ENCODE results near the gene PRSS57. TPM values are rescaled to one million over a fixed set of nuclear protein-coding genes. Genes with fewer than 3 reads are reported as not detected.

PRSS57 gene
- total and polyA plus RNA-seq, 2 of the 8 experiments (the other 6 are each of a cell fraction or from before 2014, with no cell fraction given), result not detected

DNA sequence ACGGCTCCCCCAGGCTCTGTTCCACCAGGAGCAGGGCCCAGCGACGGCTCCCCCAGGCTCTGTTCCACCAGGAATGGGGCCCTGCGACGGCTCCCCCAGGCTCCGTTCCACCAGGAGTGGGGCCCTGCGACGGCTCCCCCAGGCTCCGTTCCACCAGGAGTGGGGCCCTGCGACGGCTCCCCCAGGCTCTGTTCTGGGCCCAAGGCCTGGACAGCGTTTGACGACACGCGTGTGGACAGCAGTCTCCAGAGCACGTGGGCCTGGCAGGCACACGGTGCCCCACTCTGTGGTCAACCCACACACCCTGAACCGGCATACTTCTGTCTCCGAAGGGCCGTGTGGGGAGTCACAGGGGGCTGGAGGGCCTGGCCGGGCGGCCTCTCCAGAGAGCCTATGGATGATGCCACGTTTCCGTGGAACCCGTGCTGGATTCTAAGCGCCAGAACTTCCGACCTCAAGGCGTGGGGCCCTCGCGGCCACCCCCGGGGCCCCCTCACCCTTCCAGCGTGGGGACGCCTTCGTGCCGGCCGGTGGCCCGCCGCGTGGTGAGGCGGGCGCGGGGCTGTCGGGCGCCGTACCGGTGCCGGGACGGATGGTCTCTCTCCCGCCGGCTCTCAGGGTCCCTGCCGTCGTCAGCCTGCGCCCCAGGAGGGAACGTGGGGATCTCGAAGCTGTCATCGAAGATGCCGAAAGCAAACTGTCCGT is 44.0 kb downstream of the PRSS57 start:
- Histone ChIP-seq H4K91ac (replicated peaks; ENCODE audit: insufficient read length, low read length) (no peak overlapping the region), H2BK12ac (ENCODE audit: low read depth, low read length) (no peak overlapping the region), H3K4me1 (replicated peaks in 1 of 4; ENCODE audit: control insufficient read depth in 3 of 4, insufficient read depth in 4 of 4, low read length in 3 of 4) (no peaks in the 10 kb centered on the region), H3K79me2 (ENCODE audit: control insufficient read depth in 1 of 2, insufficient read depth in 2 of 2, low read length in 2 of 2) (peaks cover 14 to 41% of the 10 kb centered on the region in 2 experiments), H3K79me1 (ENCODE audit: low read depth, low read length) (peaks cover 13% of the 10 kb centered on the region), H3K18ac (ENCODE audit: extremely low read depth, low read length) (no peak overlapping the region), H2BK20ac (ENCODE audit: low read length) (no peak overlapping the region), H3K23me2 (ENCODE audit: low read depth, low read length) (no peaks in the 10 kb centered on the region), H3K27me3 (replicated peaks in 1 of 4; ENCODE audit: control insufficient read depth in 3 of 4, extremely low read depth in 1 of 4, insufficient read depth in 3 of 4, low read length in 3 of 4) (no peaks in the 10 kb centered on the region), H4K8ac (ENCODE audit: extremely low read depth, insufficient read depth, low read length) (no peak overlapping the region), H4K5ac (ENCODE audit: insufficient read length, low read depth, low read length) (no peak overlapping the region), H3K27ac (ENCODE audit: low read depth, low read length) (no peak overlapping the region), H3K36me3 (ENCODE audit: control insufficient read depth in 2 of 4, insufficient read depth in 4 of 4, low read length in 3 of 4) (peaks cover 2 to 58% (median 20%) of the 10 kb centered on the region in 4 experiments; a peak in 6 of 8 replicates), H2BK15ac (ENCODE audit: low read length) (no peak overlapping the region), H2BK120ac (replicated peaks; ENCODE audit: low read depth, low read length) (no peak overlapping the region), H2BK5ac (ENCODE audit: low read depth, low read length) (no peak overlapping the region), H3K4ac (replicated peaks; ENCODE audit: insufficient read length, low read depth, low read length) (no peak overlapping the region), H3K9ac (replicated peaks in 1 of 4; ENCODE audit: extremely low read depth in 1 of 4, low read depth in 3 of 4, low read length in 3 of 4) (no peak overlapping the region), H3K4me2 (ENCODE audit: insufficient read depth in 1 of 2, low read depth in 2 of 2, low read length in 2 of 2) (no peak overlapping the region), H2AFZ (ENCODE audit: low read length) (no peak overlapping the region), H3K56ac (replicated peaks; ENCODE audit: insufficient read length, low read depth, low read length) (no peak overlapping the region), H3K14ac (ENCODE audit: insufficient read length) (no peak overlapping the region), H3K4me3 (ENCODE audit: extremely low read depth in 1 of 4, insufficient read depth in 2 of 4, low read depth in 3 of 4, low read length in 4 of 4) (no peak overlapping the region), H4K20me1 (replicated peaks in 1 of 2; ENCODE audit: control insufficient read depth in 1 of 2, insufficient read depth in 2 of 2, low read length in 2 of 2) (peaks cover 28 to 34% of the 10 kb centered on the region in 2 experiments), H3K23ac (ENCODE audit: insufficient read length) (no peak overlapping the region), H2AK5ac (ENCODE audit: low read depth, low read length) (no peak overlapping the region), H3K9me3 (ENCODE audit: insufficient read depth in 2 of 2, low read depth in 1 of 2, low read length in 1 of 2) (no peaks in the 10 kb centered on the region)
- DNase-seq (ENCODE audit: low read depth in 1 of 2, low spot score in 2 of 2) (no peak), FAIRE-seq (no peak)
- 94% methylated on average over 23 of the region's 58 CpGs; no CpG with 5 or more reads in 1 of the 2 experiments for WGBS, 2 experiments (ENCODE audit: extremely low coverage in 1 of 2, insufficient coverage in 1 of 2, insufficient read length in 1 of 2, insufficient replicate concordance in 2 of 2, low coverage in 1 of 2, low lambda C conversion rate in 2 of 2, missing lambda C conversion rate in 1 of 2)
- ChIA-PET CTCF (ENCODE audit: partially characterized antibody) (no interaction called here), POLR2A (ENCODE audit: partially characterized antibody) (interaction anchor here (1.3 to 1.4 kb wide), 2 partner anchors 19 to 27 kb away, joined by 3 read pairs; no protein-coding TSS in a partner anchor)
- TF ChIP-seq SIX5 (IDR thresholded peaks at IDR 0.05; ENCODE audit: low read depth, low read length), result no peak
- no peak for TF ChIP-seq CEBPB (IDR thresholded peaks at IDR 0.05; ENCODE audit: low read depth, low read length)
- no peak for TF ChIP-seq ZNF274 (IDR thresholded peaks at IDR 0.05; ENCODE audit: borderline replicate concordance, extremely low read depth, low read length)
- TF ChIP-seq CTBP2 (IDR thresholded peaks at IDR 0.05; ENCODE audit: borderline replicate concordance, insufficient read depth, insufficient read length, low read length), result no peak
- TF ChIP-seq, protein P1, sequence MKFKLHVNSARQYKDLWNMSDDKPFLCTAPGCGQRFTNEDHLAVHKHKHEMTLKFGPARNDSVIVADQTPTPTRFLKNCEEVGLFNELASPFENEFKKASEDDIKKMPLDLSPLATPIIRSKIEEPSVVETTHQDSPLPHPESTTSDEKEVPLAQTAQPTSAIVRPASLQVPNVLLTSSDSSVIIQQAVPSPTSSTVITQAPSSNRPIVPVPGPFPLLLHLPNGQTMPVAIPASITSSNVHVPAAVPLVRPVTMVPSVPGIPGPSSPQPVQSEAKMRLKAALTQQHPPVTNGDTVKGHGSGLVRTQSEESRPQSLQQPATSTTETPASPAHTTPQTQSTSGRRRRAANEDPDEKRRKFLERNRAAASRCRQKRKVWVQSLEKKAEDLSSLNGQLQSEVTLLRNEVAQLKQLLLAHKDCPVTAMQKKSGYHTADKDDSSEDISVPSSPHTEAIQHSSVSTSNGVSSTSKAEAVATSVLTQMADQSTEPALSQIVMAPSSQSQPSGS (IDR thresholded peaks at IDR 0.05; ENCODE audit: low read length), result no peak
- no peak for TF ChIP-seq NANOG (IDR thresholded peaks at IDR 0.05; ENCODE audit: insufficient read depth, low read depth, low read length, poor library complexity, severe bottlenecking)
- TF ChIP-seq SP2 (IDR thresholded peaks at IDR 0.05; ENCODE audit: low read length), result no peak
- TF ChIP-seq RFX5 (IDR thresholded peaks at IDR 0.05; ENCODE audit: borderline replicate concordance, low read depth, low read length), result no peak
- no peak for TF ChIP-seq EP300 (IDR thresholded peaks at IDR 0.05; ENCODE audit: borderline replicate concordance in 1 of 2, low read depth in 2 of 2, low read length in 2 of 2)
- no peak for TF ChIP-seq KDM5A (IDR thresholded peaks at IDR 0.05; ENCODE audit: low read length)
- TF ChIP-seq PHF8 (conservative IDR thresholded peaks at IDR 0.05; ENCODE audit: low read depth, low read length), result no peak

Measured in H1 (cell line).